ENCODE data around the gene TRIM23.

The TRIM23 gene

DNA sequence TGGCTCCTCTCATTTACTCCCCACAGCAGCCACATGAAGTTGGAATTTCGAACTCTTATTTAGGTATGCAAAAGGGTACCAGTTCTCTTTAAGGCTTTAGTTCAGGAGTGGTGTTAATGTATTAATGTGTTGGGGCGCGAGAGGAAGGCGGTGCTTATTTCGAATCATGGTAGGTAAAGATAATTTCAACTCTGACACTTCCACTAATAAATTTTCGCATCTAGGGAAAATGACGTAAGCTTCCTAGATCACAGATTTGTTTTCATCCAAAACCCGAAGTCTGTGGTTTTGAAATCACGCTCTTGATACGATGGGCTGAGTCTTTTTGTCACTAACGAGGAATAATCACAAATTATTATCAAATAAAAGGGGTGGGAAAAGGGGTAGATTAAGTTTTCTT, 60.4 kb downstream of the TRIM23 start:
- no peak for DNase-seq
- no peak for TF ChIP-seq EZH2phosphoT487 (IDR thresholded peaks at IDR 0.05; ENCODE audit: low read length)
- no peak for TF ChIP-seq EZH2 (optimal IDR thresholded peaks at IDR 0.05; ENCODE audit: low read depth, low read length)
- TF ChIP-seq, protein P1, sequence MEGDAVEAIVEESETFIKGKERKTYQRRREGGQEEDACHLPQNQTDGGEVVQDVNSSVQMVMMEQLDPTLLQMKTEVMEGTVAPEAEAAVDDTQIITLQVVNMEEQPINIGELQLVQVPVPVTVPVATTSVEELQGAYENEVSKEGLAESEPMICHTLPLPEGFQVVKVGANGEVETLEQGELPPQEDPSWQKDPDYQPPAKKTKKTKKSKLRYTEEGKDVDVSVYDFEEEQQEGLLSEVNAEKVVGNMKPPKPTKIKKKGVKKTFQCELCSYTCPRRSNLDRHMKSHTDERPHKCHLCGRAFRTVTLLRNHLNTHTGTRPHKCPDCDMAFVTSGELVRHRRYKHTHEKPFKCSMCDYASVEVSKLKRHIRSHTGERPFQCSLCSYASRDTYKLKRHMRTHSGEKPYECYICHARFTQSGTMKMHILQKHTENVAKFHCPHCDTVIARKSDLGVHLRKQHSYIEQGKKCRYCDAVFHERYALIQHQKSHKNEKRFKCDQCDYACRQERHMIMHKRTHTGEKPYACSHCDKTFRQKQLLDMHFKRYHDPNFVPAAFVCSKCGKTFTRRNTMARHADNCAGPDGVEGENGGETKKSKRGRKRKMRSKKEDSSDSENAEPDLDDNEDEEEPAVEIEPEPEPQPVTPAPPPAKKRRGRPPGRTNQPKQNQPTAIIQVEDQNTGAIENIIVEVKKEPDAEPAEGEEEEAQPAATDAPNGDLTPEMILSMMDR (IDR thresholded peaks at IDR 0.05; ENCODE audit: low read length): no peak
- Histone ChIP-seq H4K20me1 (ENCODE audit: insufficient read depth, low read length) (no peaks in the 10 kb centered on the region), H3K9ac (ENCODE audit: low read length) (peak overlapping the region; percentile 79), H3K4me3 (ENCODE audit: low read length) (peak overlapping the region; percentile 74), H3K4me1 (ENCODE audit: low read length) (peaks cover 10% of the 10 kb centered on the region; the same call in 1 of the 2 replicates), H3F3A (ENCODE audit: insufficient read depth, low read length) (peaks cover 6% of the 10 kb centered on the region), H3K27ac (ENCODE audit: low read length) (peak overlapping the region; percentile 80; the same call in 1 of the 2 replicates), H3K4me2 (ENCODE audit: low read depth, low read length) (peak overlapping the region; percentile 78), H2AFZ (ENCODE audit: low read length) (peak overlapping the region; percentile 65), H3K9me3 (replicated peaks; ENCODE audit: insufficient read depth, low read length) (no peaks in the 10 kb centered on the region), H3K27me3 (replicated peaks; ENCODE audit: insufficient read depth, low read length) (no peaks in the 10 kb centered on the region), H3K36me3 (replicated peaks; ENCODE audit: insufficient read depth, low read length) (peaks cover 2% of the 10 kb centered on the region; the same call in 1 of the 2 replicates), H3K79me2 (ENCODE audit: low read length) (peaks cover 71% of the 10 kb centered on the region), H3K9me2 (replicated peaks; ENCODE audit: insufficient read depth, low read length) (no peaks in the 10 kb centered on the region)

DNA sequence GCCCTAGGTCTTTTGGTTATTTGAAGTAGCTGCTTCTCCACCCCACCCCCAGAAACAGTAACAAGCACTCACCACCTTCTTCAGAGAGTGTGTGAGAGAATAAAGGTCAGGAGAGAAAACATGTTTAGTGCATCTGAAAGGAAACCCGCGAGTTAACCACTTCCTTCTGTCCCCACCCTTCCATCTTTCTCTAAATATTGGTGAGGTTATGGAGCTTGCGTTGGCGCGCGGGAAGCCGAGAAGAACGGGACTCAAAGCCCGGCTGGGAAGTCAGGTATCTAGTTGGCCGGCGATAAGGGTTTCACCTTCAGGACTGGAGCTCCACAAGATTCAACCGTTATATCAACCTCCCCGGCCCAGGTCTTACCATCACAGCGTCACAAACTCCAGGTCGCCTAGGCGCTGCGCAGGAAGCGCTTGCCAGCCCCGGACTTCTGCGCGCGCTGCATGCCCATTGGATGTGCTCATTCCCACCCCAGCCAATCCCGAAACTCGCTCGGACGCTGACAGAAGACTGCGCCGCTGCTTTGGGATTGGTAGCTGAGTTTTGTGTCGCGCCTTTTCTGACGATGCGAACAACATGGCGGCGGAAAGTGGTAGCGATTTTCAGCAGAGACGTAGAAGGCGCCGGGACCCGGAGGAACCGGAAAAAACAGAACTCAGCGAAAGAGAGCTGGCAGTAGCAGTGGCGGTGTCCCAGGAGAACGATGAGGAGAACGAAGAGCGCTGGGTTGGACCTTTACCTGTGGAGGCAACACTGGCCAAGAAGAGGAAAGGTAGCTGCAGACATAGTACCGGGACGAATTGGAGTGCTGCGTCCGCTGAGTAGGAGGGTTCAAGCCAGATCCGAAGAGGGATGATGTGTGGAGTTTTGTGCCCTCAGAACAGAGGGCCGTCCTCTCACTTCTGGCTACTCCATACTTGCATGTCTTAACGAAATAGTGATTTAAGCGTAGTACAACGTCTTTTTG, 61.1 kb downstream of the TRIM23 start, which contains the start of the genes CENPK and PPWD1:
CENPK (minus strand) TSS at position 438 of the 971 bp plus-strand sequence. CDS start 8,261 bp downstream, outside the sequence.
PPWD1 (plus strand) TSS at position 566 of the 971 bp plus-strand sequence; CDS start at position 581, 15 bp downstream.
- Histone ChIP-seq H3K27ac (ENCODE audit: low read length) (peak within 1 kb of the TSS; percentile 80), H2AFZ (ENCODE audit: low read length) (peak within 1 kb of the TSS; percentile 87), H3K4me3 (ENCODE audit: low read length) (peak within 1 kb of the TSS; percentile 74), H3K79me2 (ENCODE audit: low read length) (peaks cover 68% of the 10 kb centered on the region), H3K9ac (ENCODE audit: low read length) (peak within 1 kb of the TSS; percentile 79), H4K20me1 (ENCODE audit: insufficient read depth, low read length) (no peaks in the 10 kb centered on the region), H3K9me2 (replicated peaks; ENCODE audit: insufficient read depth, low read length) (no peaks in the 10 kb centered on the region), H3K4me2 (ENCODE audit: low read depth, low read length) (peak within 1 kb of the TSS; percentile 86), H3K36me3 (replicated peaks; ENCODE audit: insufficient read depth, low read length) (peaks cover 2% of the 10 kb centered on the region; the same call in 1 of the 2 replicates), H3K4me1 (ENCODE audit: low read length) (peaks cover 10% of the 10 kb centered on the region; the same call in 1 of the 2 replicates), H3F3A (ENCODE audit: insufficient read depth, low read length) (peaks cover 6% of the 10 kb centered on the region), H3K27me3 (replicated peaks; ENCODE audit: insufficient read depth, low read length) (no peaks in the 10 kb centered on the region), H3K9me3 (replicated peaks; ENCODE audit: insufficient read depth, low read length) (no peaks in the 10 kb centered on the region)
- peak; percentile 97 for DNase-seq
- no peak for TF ChIP-seq EZH2 (optimal IDR thresholded peaks at IDR 0.05; ENCODE audit: low read depth, low read length)

DNA sequence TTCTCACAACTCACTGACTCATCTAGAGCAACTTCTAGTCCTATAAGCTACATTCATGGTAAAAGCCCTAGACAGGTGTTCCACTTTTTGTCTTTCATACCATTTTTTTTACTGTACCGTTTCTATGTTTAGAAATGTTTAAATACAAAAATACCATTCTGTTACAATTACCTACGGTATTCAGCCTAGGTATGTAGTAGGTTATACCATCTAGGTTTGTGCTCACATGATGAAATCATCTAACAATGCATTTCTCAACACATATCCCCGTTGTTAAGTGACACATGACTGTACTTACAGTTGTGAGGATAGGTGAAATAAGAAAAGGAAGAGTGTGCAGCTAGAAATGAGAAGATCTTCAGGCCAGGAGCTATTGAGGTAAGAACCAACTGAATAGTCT, 67.4 kb downstream of the TRIM23 start:
- H3K27ac ChIP-seq (ENCODE audit: low read length): no peak overlapping the region
- H3K4me2 ChIP-seq (ENCODE audit: low read depth, low read length): no peak overlapping the region

More for the DNA sequence above, 67.4 kb downstream of the TRIM23 start:
- Histone ChIP-seq H3K79me2 (ENCODE audit: low read length) (peaks cover 21% of the 10 kb centered on the region), H4K20me1 (ENCODE audit: insufficient read depth, low read length) (no peaks in the 10 kb centered on the region; the same call in 1 of the 2 replicates), H3K4me1 (ENCODE audit: low read length) (peaks cover 3% of the 10 kb centered on the region; the same call in 1 of the 2 replicates), H2AFZ (ENCODE audit: low read length) (no peak overlapping the region), H3K27me3 (replicated peaks; ENCODE audit: insufficient read depth, low read length) (no peaks in the 10 kb centered on the region), H3K9ac (ENCODE audit: low read length) (no peak overlapping the region), H3K9me2 (replicated peaks; ENCODE audit: insufficient read depth, low read length) (no peaks in the 10 kb centered on the region), H3F3A (ENCODE audit: insufficient read depth, low read length) (no peaks in the 10 kb centered on the region), H3K9me3 (replicated peaks; ENCODE audit: insufficient read depth, low read length) (no peaks in the 10 kb centered on the region), H3K4me3 (ENCODE audit: low read length) (no peak overlapping the region), H3K36me3 (replicated peaks; ENCODE audit: insufficient read depth, low read length) (0 out of 2 replicates have a peak, but pooled peaks cover 2% of the 10 kb centered on the region)
- TF ChIP-seq EZH2phosphoT487 (IDR thresholded peaks at IDR 0.05; ENCODE audit: low read length) (no peak), EZH2 (optimal IDR thresholded peaks at IDR 0.05; ENCODE audit: low read depth, low read length) (no peak)
- TF ChIP-seq, protein P1 (IDR thresholded peaks at IDR 0.05; ENCODE audit: low read length): no peak
- DNase-seq: no peak

Measured in MM.1S (cell line).